ENCODE results near the gene DDX10. TPM values are rescaled to one million over a fixed set of nuclear protein-coding genes. Genes with fewer than 3 reads are reported as not detected.
"Not testable (repeated sequence)": the region's sequence is repeated elsewhere in the genome, so short reads cannot be mapped to it uniquely, and the experiment has no call there.

DDX10 gene
- total RNA-seq, 4 donors from 2014 or later = 17.0 to 39.0 (median 34.3) TPM

- Histone ChIP-seq H3K4me1 (no peaks in the 10 kb centered on the region), H3K36me3 (no peaks in the 10 kb centered on the region), H3K27me3 (no peaks in the 10 kb centered on the region), H3K27ac (no peak overlapping the region), H3K9me3 (no peaks in the 10 kb centered on the region), H3K4me3 (replicated peaks in 1 of 3) (no peak overlapping the region)
- 90 to 92% methylated on average over 6 of the region's 6 CpGs for WGBS, 2 donors
- no peak for DNase-seq
- TF ChIP-seq CTCF (IDR thresholded peaks at IDR 0.05) (no peak), POLR2A (IDR thresholded peaks at IDR 0.05) (no peak)
- intact Hi-C loops (cut with DNase I) = no loop called here
Measured at GRCh38 chr11:108766596-108767173, 101.8 kb downstream of the DDX10 start.

GRCh38 chr11:108768370-108768769, 103.5 kb downstream of the DDX10 start:
- no peak for DNase-seq
- H3K27me3 ChIP-seq = no peaks in the 10 kb centered on the region
- no peak overlapping the region for H3K27ac ChIP-seq
- no peak overlapping the region for H3K4me3 ChIP-seq (replicated peaks in 1 of 3)
- H3K36me3 ChIP-seq = no peaks in the 10 kb centered on the region
- no peaks in the 10 kb centered on the region for H3K9me3 ChIP-seq
- WGBS, 2 donors = 95% methylated on average over 3 of the region's 3 CpGs
- TF ChIP-seq CTCF (IDR thresholded peaks at IDR 0.05) (no peak), POLR2A (IDR thresholded peaks at IDR 0.05) (no peak)
- no peaks in the 10 kb centered on the region for H3K4me1 ChIP-seq
- intact Hi-C loops (cut with DNase I) = no loop called here

- Histone ChIP-seq H3K27me3 (no peaks in the 10 kb centered on the region), H3K9me3 (no peaks in the 10 kb centered on the region), H3K27ac (no peak overlapping the region), H3K4me3 (replicated peaks in 1 of 3) (no peak overlapping the region), H3K4me1 (no peaks in the 10 kb centered on the region), H3K36me3 (no peaks in the 10 kb centered on the region)
- TF ChIP-seq CTCF (IDR thresholded peaks at IDR 0.05) (no peak), POLR2A (IDR thresholded peaks at IDR 0.05) (no peak)
- DNase-seq = no peak
- intact Hi-C loops (cut with DNase I) = no loop called here
- 73 to 86% methylated on average over 1 of the region's 1 CpG for WGBS, 2 donors
Measured at GRCh38 chr11:108768964-108769363, 104.1 kb downstream of the DDX10 start.

GRCh38 chr11:108774037-108774730, 109.3 kb downstream of the DDX10 start:
- Histone ChIP-seq H3K4me1 (no peaks in the 10 kb centered on the region), H3K9me3 (no peaks in the 10 kb centered on the region), H3K27me3 (no peaks in the 10 kb centered on the region), H3K4me3 (replicated peaks in 1 of 3) (no peak overlapping the region), H3K36me3 (no peaks in the 10 kb centered on the region), H3K27ac (no peak overlapping the region)
- DNase-seq = no peak
- intact Hi-C loops (cut with DNase I) = no loop called here
- WGBS, 2 donors = 73 to 81% methylated on average over 5 of the region's 5 CpGs
- no peak for TF ChIP-seq CTCF (IDR thresholded peaks at IDR 0.05)
- TF ChIP-seq POLR2A (IDR thresholded peaks at IDR 0.05) = no peak

GRCh38 chr11:108775324-108775723, 110.5 kb downstream of the DDX10 start:
- H3K27me3 ChIP-seq = no peaks in the 10 kb centered on the region
- WGBS, 2 donors = 97 to 100% methylated on average over 1 of the region's 1 CpG

GRCh38 chr11:108779147-108779546, 114.3 kb downstream of the DDX10 start:
- 93 to 95% methylated on average over 4 of the region's 4 CpGs for WGBS, 2 donors
- H3K27me3 ChIP-seq; H3K36me3 ChIP-seq; H3K27ac ChIP-seq; H3K4me1 ChIP-seq; intact Hi-C loops (cut with DNase I); H3K4me3 ChIP-seq (replicated peaks in 1 of 3); H3K9me3 ChIP-seq; DNase-seq: not testable (repeated sequence)

More at GRCh38 chr11:108775324-108775723, 110.5 kb downstream of the DDX10 start:
- DNase-seq = no peak
- Histone ChIP-seq H3K36me3 (no peaks in the 10 kb centered on the region), H3K4me1 (no peaks in the 10 kb centered on the region), H3K9me3 (no peaks in the 10 kb centered on the region), H3K27ac (no peak overlapping the region), H3K4me3 (replicated peaks in 1 of 3) (no peak overlapping the region)
- TF ChIP-seq CTCF (IDR thresholded peaks at IDR 0.05) (no peak), POLR2A (IDR thresholded peaks at IDR 0.05) (no peak)
- intact Hi-C loops (cut with DNase I) = no loop called here
